Measurements from ENCODE around the gene CCNI.

DNA sequence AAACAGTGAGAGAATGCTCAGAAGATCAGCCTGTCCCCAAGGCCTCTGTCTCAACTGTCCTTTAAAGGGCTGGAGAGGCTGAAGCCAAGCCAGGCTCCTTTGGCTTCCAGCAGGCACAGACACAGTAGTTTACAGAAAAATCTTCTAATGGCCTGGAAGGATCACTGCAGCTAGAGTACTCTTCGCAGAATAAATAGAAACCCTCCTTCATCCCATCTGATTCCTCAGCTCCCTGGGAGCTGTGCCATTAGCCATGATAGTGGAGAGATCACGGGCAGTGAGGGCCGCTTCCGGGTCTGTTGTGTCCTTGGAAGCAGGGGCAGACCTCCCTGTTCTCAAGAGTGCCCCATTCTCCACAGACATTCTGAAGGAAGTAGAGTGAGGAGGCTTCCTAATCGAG is 63.1 kb downstream of the CCNI start:
- TF ChIP-seq, protein P1, sequence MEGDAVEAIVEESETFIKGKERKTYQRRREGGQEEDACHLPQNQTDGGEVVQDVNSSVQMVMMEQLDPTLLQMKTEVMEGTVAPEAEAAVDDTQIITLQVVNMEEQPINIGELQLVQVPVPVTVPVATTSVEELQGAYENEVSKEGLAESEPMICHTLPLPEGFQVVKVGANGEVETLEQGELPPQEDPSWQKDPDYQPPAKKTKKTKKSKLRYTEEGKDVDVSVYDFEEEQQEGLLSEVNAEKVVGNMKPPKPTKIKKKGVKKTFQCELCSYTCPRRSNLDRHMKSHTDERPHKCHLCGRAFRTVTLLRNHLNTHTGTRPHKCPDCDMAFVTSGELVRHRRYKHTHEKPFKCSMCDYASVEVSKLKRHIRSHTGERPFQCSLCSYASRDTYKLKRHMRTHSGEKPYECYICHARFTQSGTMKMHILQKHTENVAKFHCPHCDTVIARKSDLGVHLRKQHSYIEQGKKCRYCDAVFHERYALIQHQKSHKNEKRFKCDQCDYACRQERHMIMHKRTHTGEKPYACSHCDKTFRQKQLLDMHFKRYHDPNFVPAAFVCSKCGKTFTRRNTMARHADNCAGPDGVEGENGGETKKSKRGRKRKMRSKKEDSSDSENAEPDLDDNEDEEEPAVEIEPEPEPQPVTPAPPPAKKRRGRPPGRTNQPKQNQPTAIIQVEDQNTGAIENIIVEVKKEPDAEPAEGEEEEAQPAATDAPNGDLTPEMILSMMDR (conservative IDR thresholded peaks at IDR 0.05) = no peak
- no peak for TF ChIP-seq EZH2 (IDR thresholded peaks at IDR 0.05; ENCODE audit: low read depth)
